GM19463 (cell line): ENCODE data around the gene PPHLN1.

Experiments
- ATAC-seq: cut with Tn5 transposase; IDR thresholded peaks from one replicate; pipeline ENCODE4 v1.9.1; 2021; ENCODE audit warnings: mild to moderate bottlenecking, moderate library complexity; ENCODE audit not compliant: unreplicated experiment

The PPHLN1 gene

GRCh38 chr12:42475106-42475505, 149.1 kb downstream of the PPHLN1 start:
- peak; percentile 45 for ATAC-seq

GRCh38 chr12:42477941-42478340, 152.0 kb downstream of the PPHLN1 start:
- no peak for ATAC-seq

GRCh38 chr12:42481368-42481767, 155.4 kb downstream of the PPHLN1 start:
- ATAC-seq: no peak

- ATAC-seq: no peak
Observed at GRCh38 chr12:42482041-42482747, 156.2 kb downstream of the PPHLN1 start.

- ATAC-seq: peak; percentile 79
Observed at GRCh38 chr12:42482748-42483520, 157.0 kb downstream of the PPHLN1 start.

- ATAC-seq: peak; percentile 21
Observed at GRCh38 chr12:42483521-42483790, 157.5 kb downstream of the PPHLN1 start.

- no peak for ATAC-seq
Observed at GRCh38 chr12:42484996-42485395, 159.0 kb downstream of the PPHLN1 start.

GRCh38 chr12:42485823-42486222, 159.9 kb downstream of the PPHLN1 start:
- ATAC-seq: no peak

GRCh38 chr12:42486407-42486806, 160.4 kb downstream of the PPHLN1 start:
- no peak for ATAC-seq

GRCh38 chr12:42490261-42490842, 164.4 kb downstream of the PPHLN1 start:
- ATAC-seq: no peak
